Ishikawa (cell line): ENCODE data around the gene LMTK2.

Source experiments
- CEBPB ChIP-seq: IDR thresholded peaks from 2 replicates; pipeline ENCODE4 v1.6.1; 2012
- CREB1 ChIP-seq: IDR thresholded peaks from 2 replicates; pipeline ENCODE4 v1.6.1; 2012; ENCODE audit warnings: low read depth
- EGR1 ChIP-seq: IDR thresholded peaks from 2 replicates; pipeline ENCODE4 v1.6.1; 2012
- EP300 ChIP-seq: IDR thresholded peaks from 2 replicates; pipeline ENCODE4 v1.6.1; 2012; ENCODE audit warnings: borderline replicate concordance
- FOXM1 ChIP-seq: IDR thresholded peaks from 2 replicates; pipeline ENCODE4 v1.6.1; 2012; ENCODE audit warnings: low read depth, borderline replicate concordance
- MAX ChIP-seq: IDR thresholded peaks from 2 replicates; pipeline ENCODE4 v1.6.1; 2012
- NFIC ChIP-seq: IDR thresholded peaks from 2 replicates; pipeline ENCODE4 v1.6.1; 2012
- RAD21 ChIP-seq: IDR thresholded peaks from 2 replicates; pipeline ENCODE4 v1.6.1; 2012; ENCODE audit warnings: low read depth
- REST ChIP-seq: IDR thresholded peaks from 2 replicates; pipeline ENCODE4 v1.6.1; 2012; ENCODE audit warnings: low read depth, mild to moderate bottlenecking
- TAF1 ChIP-seq: IDR thresholded peaks from 2 replicates; pipeline ENCODE4 v1.6.1; 2012; ENCODE audit warnings: low read depth, mild to moderate bottlenecking
- TCF12 ChIP-seq: IDR thresholded peaks from 2 replicates; pipeline ENCODE4 v1.6.1; 2012; ENCODE audit warnings: low read depth
- TEAD4 ChIP-seq: IDR thresholded peaks from 2 replicates; pipeline ENCODE4 v1.6.1; 2012
- YY1 ChIP-seq: IDR thresholded peaks from 2 replicates; pipeline ENCODE4 v1.6.1; 2012; ENCODE audit warnings: low read depth
- ZBTB7A ChIP-seq: IDR thresholded peaks from 2 replicates; pipeline ENCODE4 v1.6.1; 2012; ENCODE audit warnings: low read depth

DNA sequence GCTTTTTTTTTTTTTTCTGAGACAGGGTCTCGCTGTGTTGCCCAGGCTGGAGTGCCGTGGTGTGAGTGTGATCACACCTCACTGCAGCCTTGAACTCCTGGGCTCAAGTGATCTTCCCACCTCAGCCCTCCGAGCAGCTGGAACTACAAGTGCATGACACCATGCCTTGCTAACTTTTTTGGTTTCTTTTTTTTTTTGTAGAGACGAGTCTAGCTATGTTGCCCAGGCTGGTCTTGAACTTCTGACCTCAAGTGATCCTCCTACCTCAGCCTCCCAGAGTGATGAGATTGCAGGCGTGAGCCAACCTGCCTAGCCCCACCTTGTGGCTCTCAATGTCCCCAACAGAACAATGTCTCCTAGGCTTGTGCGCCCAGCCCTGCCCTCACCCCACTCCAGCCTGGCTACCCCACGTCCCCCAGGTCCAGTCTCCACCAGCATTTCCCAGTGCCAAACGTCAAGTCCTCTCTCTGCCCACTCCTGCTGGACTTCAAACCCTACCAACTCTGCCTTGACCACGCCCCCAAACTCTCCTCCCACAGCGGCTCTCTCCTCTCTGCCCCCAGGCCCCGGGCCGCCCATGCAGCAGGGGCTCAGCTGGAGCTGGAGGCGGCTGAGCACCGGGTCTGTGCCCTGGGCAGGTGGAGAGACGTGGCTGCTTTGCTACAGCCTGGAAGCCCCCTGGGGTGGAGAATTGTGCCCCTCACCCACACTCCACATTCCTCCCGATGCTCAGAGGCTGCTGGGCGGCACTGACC, 123.5 kb downstream of the LMTK2 start:
- TF ChIP-seq REST (no peak), MAX (no peak), EP300 (no peak), ZBTB7A (no peak), CEBPB (no peak), TAF1 (no peak), CREB1 (no peak), NFIC (no peak), TCF12 (no peak), FOXM1 (no peak), RAD21 (no peak), YY1 (no peak), TEAD4 (no peak), EGR1 (no peak)
